IMR-90 (cell line): Measurements from ENCODE around the gene MCUR1. TPM values are rescaled to one million over a fixed set of nuclear protein-coding genes. Genes with fewer than 3 reads are reported as not detected.

Experiments used
- ATAC-seq: fragments of 200-7000 bp; cut with Tn5 transposase; 2 replicates; pipeline ENCODE4 v1.9.1; 2020; ENCODE audit warnings: low read depth, mild to moderate bottlenecking, moderate library complexity
- BruUV-seq: library from RNA; stranded (reverse); fragments of 400-500 nt; replicated peaks from 2 replicates; lab custom pipeline; 2021; lab: Mats Ljungman, UMichigan
- CTCF ChIA-PET: fragments of 300-600 bp; formaldehyde crosslinking; extraction: SDS; loops from one replicate; lab custom pipeline; 2021; ENCODE audit warnings: antibody characterized with exemption; lab: Yijun Ruan, JAX
- POLR2A ChIA-PET: fragments of 300-600 bp; sonication (Branson Sonifier 250); formaldehyde crosslinking; loops from one replicate; lab custom pipeline; 2022; ENCODE audit warnings: antibody characterized with exemption; ENCODE audit not compliant: unreplicated experiment; lab: Charles Lee
- DNase-seq: peaks from one replicate; pipeline ENCODE4 v3.0.0; 2013
- H2AFZ ChIP-seq: replicated peaks from 2 replicates; pipeline ENCODE3; 2013; ENCODE audit warnings: low read length, mild to moderate bottlenecking; ENCODE audit not compliant: poor library complexity
- H2AK5ac ChIP-seq: 2 replicates; pipeline ENCODE4 v1.6.1; 2013; ENCODE audit warnings: low read depth, low read length, inconsistent platforms
- H2AK9ac ChIP-seq: replicated peaks from 2 replicates; pipeline ENCODE3; 2013; ENCODE audit warnings: mild to moderate bottlenecking, low read depth, low read length, moderate library complexity; ENCODE audit not compliant: poor library complexity
- H2BK120ac ChIP-seq: 2 replicates; pipeline ENCODE4 v1.6.1; 2013; ENCODE audit warnings: low read depth, low read length, inconsistent platforms
- H2BK15ac ChIP-seq: 3 replicates; pipeline ENCODE4 v1.6.1; 2013; ENCODE audit warnings: low read depth, low read length, inconsistent platforms
- H2BK20ac ChIP-seq: 2 replicates; pipeline ENCODE4 v1.6.1; 2013; ENCODE audit warnings: low read depth, mild to moderate bottlenecking, inconsistent platforms, low read length, moderate library complexity
- H2BK5ac ChIP-seq: 2 replicates; pipeline ENCODE4 v1.6.1; 2013; ENCODE audit warnings: mild to moderate bottlenecking, low read depth, low read length, inconsistent platforms; ENCODE audit not compliant: poor library complexity, severe bottlenecking
- H3K14ac ChIP-seq: replicated peaks from 2 replicates; pipeline ENCODE4 v1.6.1; 2013; ENCODE audit warnings: low read depth, low read length, inconsistent platforms
- H3K18ac ChIP-seq: 2 replicates; pipeline ENCODE4 v1.6.1; 2013; ENCODE audit warnings: low read depth, low read length, control low read depth
- H3K23ac ChIP-seq: 2 replicates; pipeline ENCODE4 v1.6.1; 2013; ENCODE audit warnings: low read depth, low read length, inconsistent platforms
- H3K27ac ChIP-seq: 2 replicates; pipeline ENCODE4 v1.5.1; 2013; ENCODE audit warnings: mild to moderate bottlenecking, control low read depth, low read length; ENCODE audit not compliant: insufficient read depth
- H3K27me3 ChIP-seq: 2 replicates; pipeline ENCODE4 v1.6.1; 2013; ENCODE audit warnings: low read length; ENCODE audit not compliant: control insufficient read depth, insufficient read depth
- H3K36me3 ChIP-seq: 2 replicates; pipeline ENCODE4 v1.6.1; 2013; ENCODE audit warnings: low read length, mixed read lengths; ENCODE audit not compliant: control insufficient read depth, insufficient read depth
- H3K4ac ChIP-seq: 2 replicates; pipeline ENCODE4 v1.6.1; 2013; ENCODE audit warnings: low read depth, low read length, inconsistent platforms
- H3K4me1 ChIP-seq: 2 replicates; pipeline ENCODE4 v1.6.1; 2013; ENCODE audit warnings: low read length, mixed read lengths; ENCODE audit not compliant: control insufficient read depth, insufficient read depth
- H3K4me2 ChIP-seq: 2 replicates; pipeline ENCODE4 v1.6.1; 2013; ENCODE audit warnings: low read depth, mild to moderate bottlenecking, control low read depth, low read length, moderate library complexity
- H3K4me3 ChIP-seq: 2 replicates; pipeline ENCODE4 v1.5.1; 2013; ENCODE audit warnings: low read depth, mild to moderate bottlenecking, control low read depth, low read length, moderate library complexity; ENCODE audit not compliant: insufficient read depth
- H3K56ac ChIP-seq: 2 replicates; pipeline ENCODE4 v1.6.1; 2013; ENCODE audit warnings: low read length, inconsistent platforms; ENCODE audit not compliant: insufficient read depth; ENCODE audit errors: extremely low read depth
- H3K79me1 ChIP-seq, 2 experiments: 2 replicates each; pipeline ENCODE4 v1.6.1; 2013; ENCODE audit warnings: low read length in 2 of 2, inconsistent platforms in 1 of 2, low read depth in 1 of 2
- H3K9ac ChIP-seq: 2 replicates; pipeline ENCODE4 v1.6.1; 2013; ENCODE audit warnings: low read depth, low read length, control low read depth
- H3K9me1 ChIP-seq: 2 replicates; pipeline ENCODE4 v1.6.1; 2013; ENCODE audit warnings: low read length, inconsistent platforms; ENCODE audit not compliant: insufficient read depth
- H3K9me3 ChIP-seq: 2 replicates; pipeline ENCODE4 v1.6.1; 2013; ENCODE audit warnings: low read length; ENCODE audit not compliant: control insufficient read depth, insufficient read depth
- H4K20me1 ChIP-seq: 2 replicates; pipeline ENCODE4 v1.6.1; 2013; ENCODE audit warnings: low read length, inconsistent platforms; ENCODE audit not compliant: insufficient read depth
- H4K5ac ChIP-seq: 2 replicates; pipeline ENCODE4 v1.6.1; 2013; ENCODE audit warnings: mild to moderate bottlenecking, low read depth, low read length, control low read depth
- H4K8ac ChIP-seq, 2 experiments: 2 replicates each; pipeline ENCODE4 v1.6.1; 2013; ENCODE audit warnings: low read depth in 2 of 2, low read length in 2 of 2, control low read depth in 1 of 2, inconsistent platforms in 1 of 2
- H4K91ac ChIP-seq: 2 replicates; pipeline ENCODE4 v1.6.1; 2013; ENCODE audit warnings: low read depth, low read length, inconsistent platforms; ENCODE audit not compliant: insufficient read depth
- BHLHE40 ChIP-seq: fragments of 150-350 bp; IDR thresholded peaks from 2 replicates; pipeline ENCODE4 v1.6.1; 2016; ENCODE audit warnings: mild to moderate bottlenecking, low read depth, low read length
- CEBPB ChIP-seq: IDR thresholded peaks from 2 replicates; pipeline ENCODE4 v1.6.1; 2012; ENCODE audit warnings: low read depth, low read length, improper control_type of control experiment
- CHD1 ChIP-seq: IDR thresholded peaks from 2 replicates; pipeline ENCODE4 v1.6.1; 2012; ENCODE audit warnings: low read depth, low read length, improper control_type of control experiment
- FOS ChIP-seq: fragments of 150-350 bp; IDR thresholded peaks from 2 replicates; pipeline ENCODE4 v1.6.1; 2016; ENCODE audit warnings: low read depth, low read length
- MAFK ChIP-seq: IDR thresholded peaks from 2 replicates; pipeline ENCODE4 v1.6.1; 2012; ENCODE audit warnings: low read depth, low read length, improper control_type of control experiment
- MAZ ChIP-seq: IDR thresholded peaks from 2 replicates; pipeline ENCODE4 v1.6.1; 2012; ENCODE audit warnings: low read depth, mild to moderate bottlenecking, low read length, improper control_type of control experiment, moderate library complexity, borderline replicate concordance
- MXI1 ChIP-seq: IDR thresholded peaks from 2 replicates; pipeline ENCODE4 v1.6.1; 2012; ENCODE audit warnings: low read depth, mild to moderate bottlenecking, low read length, moderate library complexity, borderline replicate concordance
- NFE2L2 ChIP-seq: fragments of 150-350 bp; IDR thresholded peaks from 2 replicates; pipeline ENCODE4 v1.6.1; 2016; ENCODE audit warnings: low read depth, mild to moderate bottlenecking, low read length
- POLR2A ChIP-seq: IDR thresholded peaks from 2 replicates; pipeline ENCODE4 v1.6.1; 2012; ENCODE audit warnings: mild to moderate bottlenecking, low read depth, low read length
- RAD21 ChIP-seq: IDR thresholded peaks from 2 replicates; pipeline ENCODE4 v1.6.1; 2012; ENCODE audit warnings: low read length, improper control_type of control experiment
- RCOR1 ChIP-seq: IDR thresholded peaks from 2 replicates; pipeline ENCODE4 v1.6.1; 2012; ENCODE audit warnings: mild to moderate bottlenecking, low read length, improper control_type of control experiment; ENCODE audit not compliant: insufficient replicate concordance
- RFX5 ChIP-seq: IDR thresholded peaks from 2 replicates; pipeline ENCODE4 v1.8.0; 2012; ENCODE audit warnings: low read depth, mild to moderate bottlenecking, low read length, moderate library complexity
- SMC3 ChIP-seq: fragments of 150-350 bp; IDR thresholded peaks from 2 replicates; pipeline ENCODE4 v1.6.1; 2016; ENCODE audit warnings: low read depth, mild to moderate bottlenecking, antibody characterized with exemption, low read length, moderate library complexity
- WGBS, 2 experiments: methylation state at CpG; one replicate each; pipeline versions ENCODE4 v1.1.5 to v1.1.7; 2013; ENCODE audit warnings: missing lambda C conversion rate in 2 of 2; ENCODE audit not compliant: insufficient read length in 1 of 2; ENCODE audit errors: extremely low coverage in 2 of 2; 5-methylcytosine and 5-hydroxymethylcytosine counted together
- dilution Hi-C: fragments of 300-500 bp; cut with HindIII; formaldehyde crosslinking; loops from one replicate; pipeline ENCODE4 v1.14.3; 2018; ENCODE audit warnings: low sequenced_read_pairs; ENCODE audit not compliant: unreplicated experiment
- in situ Hi-C: fragments of 300-500 bp; cut with MboI; formaldehyde crosslinking; loops from 3 replicates; pipeline ENCODE4 v1.14.3; 2019; ENCODE audit warnings: low sequenced_read_pairs, inconsistent platforms, mixed read lengths
- intact Hi-C: fragments of 100-400 bp; cut with micrococcal nuclease; formaldehyde crosslinking; loops from 2 replicates; pipeline ENCODE4 v1.10.0; 2022
- polyA plus RNA-seq, 3 experiments: library from polyadenylated mRNA; depleted of rRNA; stranded (reverse); fragments of >200 nt; gene quantifications; 2 replicates each; pipeline ENCODE4 v1.2.3, GENCODE V29; 2012; ENCODE audit warnings: low replicate concordance in 1 of 3
- total RNA-seq: library from RNA; depleted of rRNA; stranded (reverse); fragments of >200 nt; gene quantifications from 2 replicates; pipeline ENCODE4 v1.2.3, GENCODE V29; 2012
- TF ChIP-seq, protein P1 (sequence below): conservative IDR thresholded peaks from 2 replicates; pipeline ENCODE4 v1.5.1; 2012; ENCODE audit warnings: mild to moderate bottlenecking, low read depth, low read length, improper control_type of control experiment
- TF ChIP-seq, protein P2 (sequence below): fragments of 150-350 bp; IDR thresholded peaks from 2 replicates; pipeline ENCODE4 v1.6.1; 2016; ENCODE audit warnings: low read depth, mild to moderate bottlenecking, low read length, moderate library complexity, borderline replicate concordance
- TF ChIP-seq, protein P3 (sequence below): fragments of 150-350 bp; IDR thresholded peaks from 2 replicates; pipeline ENCODE4 v1.6.1; 2017; ENCODE audit warnings: mild to moderate bottlenecking, antibody characterized with exemption, low read length, low read depth

MCUR1 gene
- total and polyA plus RNA-seq, 2 of the 4 experiments (the other 2 are of a cell fraction): 4.1 to 6.5 TPM

DNA sequence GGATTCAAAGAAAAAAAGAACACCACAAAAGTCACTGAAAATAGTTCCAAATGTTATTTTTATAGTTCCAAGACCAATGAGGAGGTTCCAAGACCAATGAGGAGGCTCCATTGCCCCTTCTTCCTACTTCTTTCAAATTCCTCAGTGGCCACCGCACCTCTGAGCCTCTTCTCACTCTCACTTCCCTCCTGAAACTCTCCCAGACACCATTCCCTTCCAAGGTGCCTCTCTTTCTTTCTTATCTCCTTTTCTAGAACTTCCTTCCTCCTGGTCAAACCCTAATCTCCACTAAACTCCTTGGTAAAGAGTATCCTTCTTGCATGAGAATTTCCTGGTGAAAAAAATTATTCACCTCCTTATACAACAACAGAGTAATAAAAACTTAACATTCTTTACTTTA, 20.4 kb upstream of the MCUR1 start:
- Histone ChIP-seq H4K5ac (no peak overlapping the region), H3K4ac (no peak overlapping the region), H3K36me3 (no peaks in the 10 kb centered on the region), H3K23ac (no peak overlapping the region), H3K56ac (no peak overlapping the region), H3K4me1 (no peaks in the 10 kb centered on the region), H2BK20ac (no peak overlapping the region), H3K9me3 (no peaks in the 10 kb centered on the region), H3K27ac (no peak overlapping the region), H3K14ac (no peak overlapping the region), H2AK5ac (no peak overlapping the region), H3K4me2 (no peak overlapping the region), H3K4me3 (no peak overlapping the region), H2AFZ (no peak overlapping the region), H2BK5ac (no peak overlapping the region), H3K18ac (no peak overlapping the region), H3K9ac (no peak overlapping the region), H3K27me3 (peaks cover 9% of the 10 kb centered on the region), H3K9me1 (no peaks in the 10 kb centered on the region), H2BK120ac (no peak overlapping the region), H2AK9ac (no peak overlapping the region), H4K8ac (no peak overlapping the region), H3K79me1 (no peaks in the 10 kb centered on the region), H2BK15ac (no peak overlapping the region), H4K20me1 (no peaks in the 10 kb centered on the region), H4K91ac (no peak overlapping the region)
- no TSS peak for BruUV-seq
- dilution Hi-C loops (no loop called here), in situ Hi-C loops (no loop called here), intact Hi-C loops (no loop called here)
- no peak for TF ChIP-seq MAFK
- TF ChIP-seq MAZ: no peak
- TF ChIP-seq SMC3: no peak
- TF ChIP-seq FOS: no peak
- TF ChIP-seq MXI1: no peak
- no peak for TF ChIP-seq BHLHE40
- TF ChIP-seq POLR2A: no peak
- TF ChIP-seq NFE2L2: no peak
- no peak for TF ChIP-seq RFX5
- no peak for TF ChIP-seq RCOR1
- no peak for TF ChIP-seq RAD21
- TF ChIP-seq, protein P1, sequence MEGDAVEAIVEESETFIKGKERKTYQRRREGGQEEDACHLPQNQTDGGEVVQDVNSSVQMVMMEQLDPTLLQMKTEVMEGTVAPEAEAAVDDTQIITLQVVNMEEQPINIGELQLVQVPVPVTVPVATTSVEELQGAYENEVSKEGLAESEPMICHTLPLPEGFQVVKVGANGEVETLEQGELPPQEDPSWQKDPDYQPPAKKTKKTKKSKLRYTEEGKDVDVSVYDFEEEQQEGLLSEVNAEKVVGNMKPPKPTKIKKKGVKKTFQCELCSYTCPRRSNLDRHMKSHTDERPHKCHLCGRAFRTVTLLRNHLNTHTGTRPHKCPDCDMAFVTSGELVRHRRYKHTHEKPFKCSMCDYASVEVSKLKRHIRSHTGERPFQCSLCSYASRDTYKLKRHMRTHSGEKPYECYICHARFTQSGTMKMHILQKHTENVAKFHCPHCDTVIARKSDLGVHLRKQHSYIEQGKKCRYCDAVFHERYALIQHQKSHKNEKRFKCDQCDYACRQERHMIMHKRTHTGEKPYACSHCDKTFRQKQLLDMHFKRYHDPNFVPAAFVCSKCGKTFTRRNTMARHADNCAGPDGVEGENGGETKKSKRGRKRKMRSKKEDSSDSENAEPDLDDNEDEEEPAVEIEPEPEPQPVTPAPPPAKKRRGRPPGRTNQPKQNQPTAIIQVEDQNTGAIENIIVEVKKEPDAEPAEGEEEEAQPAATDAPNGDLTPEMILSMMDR: no peak
- TF ChIP-seq, protein P2, sequence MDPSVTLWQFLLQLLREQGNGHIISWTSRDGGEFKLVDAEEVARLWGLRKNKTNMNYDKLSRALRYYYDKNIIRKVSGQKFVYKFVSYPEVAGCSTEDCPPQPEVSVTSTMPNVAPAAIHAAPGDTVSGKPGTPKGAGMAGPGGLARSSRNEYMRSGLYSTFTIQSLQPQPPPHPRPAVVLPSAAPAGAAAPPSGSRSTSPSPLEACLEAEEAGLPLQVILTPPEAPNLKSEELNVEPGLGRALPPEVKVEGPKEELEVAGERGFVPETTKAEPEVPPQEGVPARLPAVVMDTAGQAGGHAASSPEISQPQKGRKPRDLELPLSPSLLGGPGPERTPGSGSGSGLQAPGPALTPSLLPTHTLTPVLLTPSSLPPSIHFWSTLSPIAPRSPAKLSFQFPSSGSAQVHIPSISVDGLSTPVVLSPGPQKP: no peak
- TF ChIP-seq CHD1: no peak
- TF ChIP-seq, protein P3, sequence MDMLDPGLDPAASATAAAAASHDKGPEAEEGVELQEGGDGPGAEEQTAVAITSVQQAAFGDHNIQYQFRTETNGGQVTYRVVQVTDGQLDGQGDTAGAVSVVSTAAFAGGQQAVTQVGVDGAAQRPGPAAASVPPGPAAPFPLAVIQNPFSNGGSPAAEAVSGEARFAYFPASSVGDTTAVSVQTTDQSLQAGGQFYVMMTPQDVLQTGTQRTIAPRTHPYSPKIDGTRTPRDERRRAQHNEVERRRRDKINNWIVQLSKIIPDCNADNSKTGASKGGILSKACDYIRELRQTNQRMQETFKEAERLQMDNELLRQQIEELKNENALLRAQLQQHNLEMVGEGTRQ: no peak
- TF ChIP-seq CEBPB: no peak
- DNase-seq (no peak), ATAC-seq (no peak)
- ChIA-PET CTCF (no interaction called here), POLR2A (no interaction called here)
- WGBS, 2 experiments: no CpG with 5 or more reads among the region's 1 CpG
